Activated CD4-positive, alpha-beta T cell treated with anti-CD3 and anti-CD28 coated beads, Interleukin-2, amount 10 ng/mL, durations not matched to agents 7 days and 5 days (primary cell): ENCODE data around the gene EMCN. TPM values are rescaled to one million over a fixed set of nuclear protein-coding genes. Genes with fewer than 3 reads are reported as not detected.
"Not testable (repeated sequence)": the region's sequence is repeated elsewhere in the genome, so short reads cannot be mapped to it uniquely, and the experiment has no call there.

Experiments used
- CTCF ChIA-PET: fragments of 350-600 bp; sonication (Branson Sonifier 250); formaldehyde crosslinking; loops from one replicate; lab custom pipeline; 2021; ENCODE audit warnings: antibody characterized with exemption; lab: Charles Lee
- POLR2A ChIA-PET: fragments of 350-600 bp; sonication (Branson Sonifier 250); formaldehyde crosslinking; loops from one replicate; lab custom pipeline; 2021; ENCODE audit warnings: antibody characterized with exemption; lab: Charles Lee
- DNase-seq: peaks from one replicate; pipeline ENCODE4 v3.0.0-alpha.2; 2020
- H3K27ac Mint-ChIP-seq: one replicate; pipeline ENCODE4 v1.8.0; 2021; ENCODE audit warnings: mild to moderate bottlenecking, moderate library complexity, mixed read lengths
- H3K27me3 Mint-ChIP-seq: one replicate; pipeline ENCODE4 v1.8.0; 2021; ENCODE audit warnings: mixed read lengths
- H3K36me3 Mint-ChIP-seq: one replicate; pipeline ENCODE4 v1.8.0; 2021; ENCODE audit warnings: low read depth, mixed read lengths
- H3K4me1 Mint-ChIP-seq: one replicate; pipeline ENCODE4 v1.8.0; 2021; ENCODE audit warnings: mixed read lengths
- H3K4me3 Mint-ChIP-seq: one replicate; pipeline ENCODE4 v1.8.0; 2021; ENCODE audit warnings: mild to moderate bottlenecking, moderate library complexity, mixed read lengths
- H3K9me3 Mint-ChIP-seq: one replicate; pipeline ENCODE4 v1.8.0; 2021; ENCODE audit warnings: mixed read lengths
- total RNA-seq, 2 experiments: library from RNA; stranded (reverse); gene quantifications; one replicate each; pipeline ENCODE4 v1.2.3, GENCODE V29; 2021

EMCN gene, protein sequence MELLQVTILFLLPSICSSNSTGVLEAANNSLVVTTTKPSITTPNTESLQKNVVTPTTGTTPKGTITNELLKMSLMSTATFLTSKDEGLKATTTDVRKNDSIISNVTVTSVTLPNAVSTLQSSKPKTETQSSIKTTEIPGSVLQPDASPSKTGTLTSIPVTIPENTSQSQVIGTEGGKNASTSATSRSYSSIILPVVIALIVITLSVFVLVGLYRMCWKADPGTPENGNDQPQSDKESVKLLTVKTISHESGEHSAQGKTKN
- not detected for total RNA-seq

DNA sequence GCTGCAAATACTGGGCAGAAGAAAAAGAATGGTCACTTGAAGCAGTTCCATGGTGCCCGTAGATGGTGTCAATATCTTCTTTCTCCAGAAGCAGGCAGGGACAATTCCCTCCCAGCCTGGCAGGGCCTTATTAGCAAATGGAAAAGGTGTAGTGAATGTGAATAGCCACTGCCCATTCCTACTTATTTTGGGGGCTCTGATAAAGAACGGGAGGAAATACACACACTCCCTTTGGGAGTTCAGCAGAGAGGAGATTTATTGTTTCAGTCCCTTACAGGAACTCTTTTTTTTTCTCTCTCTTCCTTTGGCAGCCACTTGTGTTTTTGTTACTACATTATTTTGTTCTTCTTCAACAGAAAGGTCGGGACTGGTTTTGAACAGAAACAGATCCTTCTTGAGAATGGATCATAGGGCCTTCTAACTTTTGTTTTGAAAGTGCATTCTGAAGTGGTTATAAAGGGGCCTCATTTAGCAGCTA lies at the start of gene EMCN:
EMCN (minus strand) TSS at position 159 of the 478 bp plus-strand sequence; CDS start at position 51, 108 bp downstream.
- no peaks in the 10 kb centered on the region for H3K36me3 Mint-ChIP-seq
- no peaks in the 10 kb centered on the region for H3K9me3 Mint-ChIP-seq
- H3K4me3 Mint-ChIP-seq: no peak within 1 kb of the TSS
- ChIA-PET CTCF (no interaction called here), POLR2A (no interaction called here)
- H3K27ac Mint-ChIP-seq: no peak within 1 kb of the TSS
- peaks cover 18% of the 10 kb centered on the region for H3K27me3 Mint-ChIP-seq
- no peaks in the 10 kb centered on the region for H3K4me1 Mint-ChIP-seq
- DNase-seq: no peak

DNA sequence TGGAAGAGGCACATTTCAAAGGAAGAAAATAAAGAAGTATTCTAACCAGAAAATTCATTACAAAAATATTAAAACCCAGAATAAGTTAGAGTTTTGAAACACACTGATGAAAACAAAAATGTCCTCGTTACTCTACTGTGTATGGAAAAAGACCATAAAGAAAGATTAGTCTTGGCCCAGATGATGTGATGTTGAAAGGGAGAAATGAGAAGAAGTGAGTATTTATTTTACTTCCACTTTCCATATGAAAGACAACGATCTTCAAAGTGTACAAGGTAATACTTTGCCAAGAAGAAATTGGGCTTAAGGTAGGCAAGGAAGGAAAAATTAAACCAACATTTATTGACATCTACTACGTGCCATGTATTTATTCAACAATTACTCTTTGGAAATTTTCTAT lies 48.6 kb upstream of the EMCN start:
- H3K9me3 Mint-ChIP-seq: no peaks in the 10 kb centered on the region
- no peak overlapping the region for H3K4me3 Mint-ChIP-seq
- no peaks in the 10 kb centered on the region for H3K36me3 Mint-ChIP-seq
- POLR2A ChIA-PET: no interaction called here
- peaks cover 16% of the 10 kb centered on the region for H3K4me1 Mint-ChIP-seq
- no peak overlapping the region for H3K27ac Mint-ChIP-seq
- DNase-seq: no peak
- H3K27me3 Mint-ChIP-seq: no peaks in the 10 kb centered on the region
- CTCF ChIA-PET: no interaction called here

DNA sequence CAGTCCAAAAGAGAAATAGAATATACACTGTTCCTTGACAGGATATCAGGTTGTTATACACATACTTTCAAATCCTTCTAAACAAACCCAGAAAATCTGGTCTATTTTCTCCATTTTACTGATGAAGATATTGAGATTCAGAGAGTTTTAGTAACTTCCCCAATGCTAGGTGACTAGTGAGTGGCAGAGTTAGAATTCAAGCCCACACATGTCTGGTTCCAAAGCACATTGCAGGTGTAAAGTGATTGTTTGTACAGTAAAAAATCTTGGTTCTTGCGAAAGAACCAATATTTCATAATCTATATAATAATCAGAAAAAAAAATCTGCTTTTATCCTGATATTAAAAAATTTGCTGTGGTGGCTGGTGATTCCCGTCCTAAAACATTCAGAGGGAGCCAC lies 39.5 kb upstream of the EMCN start:
- H3K27ac Mint-ChIP-seq: no peak overlapping the region
- no peaks in the 10 kb centered on the region for H3K36me3 Mint-ChIP-seq
- H3K9me3 Mint-ChIP-seq: peaks cover 4% of the 10 kb centered on the region
- peaks cover 4% of the 10 kb centered on the region for H3K27me3 Mint-ChIP-seq
- CTCF ChIA-PET: interaction anchor here (1.8 kb wide), 1 partner anchor 10 kb away, joined by 6 read pairs; no protein-coding TSS in a partner anchor
- H3K4me3 Mint-ChIP-seq: no peak overlapping the region
- no peak for DNase-seq
- POLR2A ChIA-PET: no interaction called here
- H3K4me1 Mint-ChIP-seq: no peaks in the 10 kb centered on the region

GRCh38 chr4:100555611-100556337 lies 38.0 kb upstream of the EMCN start:
- H3K27ac Mint-ChIP-seq: no peak overlapping the region
- no peaks in the 10 kb centered on the region for H3K4me1 Mint-ChIP-seq
- H3K4me3 Mint-ChIP-seq: no peak overlapping the region
- CTCF ChIA-PET: no interaction called here
- no peaks in the 10 kb centered on the region for H3K36me3 Mint-ChIP-seq
- peaks cover 4% of the 10 kb centered on the region for H3K9me3 Mint-ChIP-seq
- H3K27me3 Mint-ChIP-seq: peaks cover 4% of the 10 kb centered on the region
- POLR2A ChIA-PET: no interaction called here
- DNase-seq: no peak

DNA sequence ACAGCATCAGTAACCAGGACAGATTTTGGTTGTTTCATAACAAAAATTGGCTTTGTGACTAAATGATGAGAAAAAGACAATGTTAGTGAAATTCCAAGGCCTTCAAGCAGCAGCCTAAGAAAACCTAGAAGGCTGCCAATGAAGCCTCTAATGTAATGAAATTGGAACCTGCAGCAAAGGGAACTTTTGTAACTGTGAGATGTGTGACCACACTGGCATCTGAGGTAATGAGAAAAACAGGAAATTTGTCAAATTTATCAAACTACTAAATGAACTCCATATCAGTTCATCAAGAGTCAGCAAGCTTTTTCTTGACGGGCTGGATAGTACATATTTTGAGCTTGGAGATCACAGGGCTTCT lies 30.4 kb upstream of the EMCN start:
- CTCF ChIA-PET: no interaction called here
- no peaks in the 10 kb centered on the region for H3K27me3 Mint-ChIP-seq
- POLR2A ChIA-PET: no interaction called here
- peaks cover 14% of the 10 kb centered on the region for H3K4me1 Mint-ChIP-seq
- no peak overlapping the region for H3K27ac Mint-ChIP-seq
- no peak overlapping the region for H3K4me3 Mint-ChIP-seq
- no peaks in the 10 kb centered on the region for H3K36me3 Mint-ChIP-seq
- no peaks in the 10 kb centered on the region for H3K9me3 Mint-ChIP-seq
- no peak for DNase-seq

DNA sequence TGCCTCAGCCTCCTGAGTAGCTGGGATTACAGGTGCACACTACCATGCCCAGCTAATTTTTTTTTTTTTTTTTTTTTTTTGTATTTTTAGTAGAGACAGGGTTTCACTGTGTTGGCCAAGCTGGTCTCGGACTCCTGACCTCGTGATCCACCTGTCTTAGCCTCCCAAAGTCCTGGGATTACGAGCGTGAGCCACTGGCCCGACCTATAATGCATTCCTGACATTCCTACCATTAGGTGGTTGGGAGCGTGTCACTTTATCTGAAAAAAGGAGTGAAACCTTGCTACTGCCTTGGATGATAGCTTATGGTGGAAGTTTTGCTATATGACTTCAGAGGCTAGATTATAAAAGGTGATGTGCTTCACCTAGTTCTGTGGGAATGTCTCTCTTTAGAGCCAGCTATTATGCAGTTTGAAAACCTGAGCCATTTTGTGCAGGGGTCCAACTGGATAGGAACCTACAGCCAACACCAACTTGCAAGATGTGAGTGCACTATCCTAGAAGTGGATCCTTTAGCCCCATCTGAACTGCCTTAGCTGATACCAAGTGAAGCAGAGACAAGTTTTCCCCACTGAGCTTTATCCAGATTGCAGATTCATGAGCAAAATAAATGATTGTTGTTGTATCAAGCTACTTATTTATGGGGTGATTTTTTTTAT lies 29.8 kb upstream of the EMCN start:
- no peak overlapping the region for H3K27ac Mint-ChIP-seq
- H3K27me3 Mint-ChIP-seq: no peaks in the 10 kb centered on the region
- CTCF ChIA-PET: no interaction called here
- H3K9me3 Mint-ChIP-seq: no peaks in the 10 kb centered on the region
- DNase-seq: no peak
- no peak overlapping the region for H3K4me3 Mint-ChIP-seq
- POLR2A ChIA-PET: no interaction called here
- peaks cover 14% of the 10 kb centered on the region for H3K4me1 Mint-ChIP-seq
- H3K36me3 Mint-ChIP-seq: no peaks in the 10 kb centered on the region

GRCh38 chr4:100545427-100545826 lies 27.6 kb upstream of the EMCN start:
- H3K9me3 Mint-ChIP-seq: no peaks in the 10 kb centered on the region

GRCh38 chr4:100540131-100540530 lies 22.3 kb upstream of the EMCN start:
- POLR2A ChIA-PET: no interaction called here
- Mint-ChIP-seq H3K4me3 (no peak overlapping the region), H3K36me3 (no peaks in the 10 kb centered on the region), H3K9me3 (peaks cover 5% of the 10 kb centered on the region), H3K4me1 (no peaks in the 10 kb centered on the region), H3K27me3 (peaks cover 3% of the 10 kb centered on the region), H3K27ac (no peak overlapping the region)
- CTCF ChIA-PET: no interaction called here
- no peak for DNase-seq

More at GRCh38 chr4:100545427-100545826, 27.6 kb upstream of the EMCN start:
- H3K27ac Mint-ChIP-seq: no peak overlapping the region
- DNase-seq: no peak
- H3K4me1 Mint-ChIP-seq: peaks cover 14% of the 10 kb centered on the region
- no peak overlapping the region for H3K4me3 Mint-ChIP-seq
- CTCF ChIA-PET: no interaction called here
- no peaks in the 10 kb centered on the region for H3K36me3 Mint-ChIP-seq
- POLR2A ChIA-PET: no interaction called here
- no peaks in the 10 kb centered on the region for H3K27me3 Mint-ChIP-seq

GRCh38 chr4:100539706-100540105 lies 21.9 kb upstream of the EMCN start:
- ChIA-PET POLR2A (no interaction called here), CTCF (no interaction called here)
- H3K9me3 Mint-ChIP-seq: peaks cover 5% of the 10 kb centered on the region
- no peaks in the 10 kb centered on the region for H3K36me3 Mint-ChIP-seq
- no peak overlapping the region for H3K4me3 Mint-ChIP-seq
- no peaks in the 10 kb centered on the region for H3K4me1 Mint-ChIP-seq
- H3K27ac Mint-ChIP-seq: no peak overlapping the region
- peaks cover 3% of the 10 kb centered on the region for H3K27me3 Mint-ChIP-seq
- DNase-seq: peak; percentile 7

GRCh38 chr4:100533741-100534140 lies 15.9 kb upstream of the EMCN start:
- H3K27ac Mint-ChIP-seq: no peak overlapping the region
- H3K27me3 Mint-ChIP-seq: peaks cover 5% of the 10 kb centered on the region
- H3K4me3 Mint-ChIP-seq: no peak overlapping the region
- ChIA-PET CTCF (no interaction called here), POLR2A (no interaction called here)
- peaks cover 1% of the 10 kb centered on the region for H3K36me3 Mint-ChIP-seq
- H3K9me3 Mint-ChIP-seq: peaks cover 8% of the 10 kb centered on the region
- DNase-seq: no peak
- peaks cover 20% of the 10 kb centered on the region for H3K4me1 Mint-ChIP-seq

DNA sequence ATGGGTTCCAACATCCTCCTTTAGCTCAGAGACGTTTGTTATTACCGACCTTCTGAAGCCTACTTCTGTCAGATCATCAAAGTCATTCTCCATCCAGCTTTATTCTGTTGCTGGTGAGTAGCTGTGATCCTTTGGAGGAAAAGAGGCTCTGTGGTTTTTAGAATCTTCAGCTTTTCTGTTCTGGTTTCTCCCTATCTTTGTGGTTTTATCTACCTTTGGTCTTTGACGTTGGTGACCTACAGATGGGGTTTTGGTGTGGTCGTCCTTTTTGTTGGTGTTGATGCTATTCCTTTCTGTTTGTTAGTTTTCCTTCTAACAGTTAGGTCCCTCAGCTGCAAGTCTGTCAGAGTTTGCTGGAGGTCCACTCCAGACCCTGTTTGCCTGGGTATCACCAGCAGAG lies 12.3 kb upstream of the EMCN start:
- POLR2A ChIA-PET: not testable (repeated sequence)

DNA sequence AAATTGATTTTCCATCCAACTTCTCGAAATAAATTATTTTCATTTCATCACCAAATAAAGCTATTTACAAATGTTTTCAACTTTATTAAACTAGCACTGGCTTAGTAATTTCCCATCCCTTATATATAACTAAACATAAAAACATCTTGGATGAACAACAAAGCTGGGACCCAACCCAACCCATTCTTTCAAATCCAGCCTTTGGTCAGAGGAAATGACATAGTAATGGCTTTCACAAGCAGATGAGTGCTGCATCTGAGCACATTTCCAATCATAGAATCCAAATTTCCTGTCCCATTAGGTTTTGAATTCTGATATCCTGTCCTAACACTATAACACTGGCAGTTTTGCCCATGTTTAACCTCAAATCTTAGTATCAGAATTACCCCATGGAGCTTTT lies 7.9 kb upstream of the EMCN start:
- ChIA-PET POLR2A (no interaction called here), CTCF (no interaction called here)
- peaks cover 1% of the 10 kb centered on the region for H3K36me3 Mint-ChIP-seq
- peaks cover 2% of the 10 kb centered on the region for H3K9me3 Mint-ChIP-seq
- H3K4me3 Mint-ChIP-seq: no peak overlapping the region
- DNase-seq: no peak
- H3K27ac Mint-ChIP-seq: no peak overlapping the region
- peaks cover 10% of the 10 kb centered on the region for H3K4me1 Mint-ChIP-seq
- H3K27me3 Mint-ChIP-seq: peaks cover 2% of the 10 kb centered on the region

More for the DNA sequence above, 12.3 kb upstream of the EMCN start:
- CTCF ChIA-PET, H3K9me3 Mint-ChIP-seq, H3K36me3 Mint-ChIP-seq, H3K4me3 Mint-ChIP-seq, DNase-seq, H3K27ac Mint-ChIP-seq, H3K27me3 Mint-ChIP-seq: not testable (repeated sequence)
- H3K4me1 Mint-ChIP-seq: peaks cover 20% of the 10 kb centered on the region

GRCh38 chr4:100519205-100519604 lies 1.4 kb upstream of the EMCN start:
- Mint-ChIP-seq H3K4me3 (no peak overlapping the region), H3K4me1 (no peaks in the 10 kb centered on the region), H3K27ac (no peak overlapping the region), H3K27me3 (peaks cover 14% of the 10 kb centered on the region), H3K36me3 (no peaks in the 10 kb centered on the region), H3K9me3 (no peaks in the 10 kb centered on the region)
- no peak for DNase-seq
- ChIA-PET CTCF (no interaction called here), POLR2A (no interaction called here)
